Daoy (cell line): ENCODE measurements around the gene INSR. TPM values are rescaled to one million over a fixed set of nuclear protein-coding genes. Genes with fewer than 3 reads are reported as not detected.
A peak's percentile ranks its signal among the peaks of the same experiment; 100 is the strongest.

Source experiments
- DNase-seq: peaks from one replicate; pipeline ENCODE4 v3.0.0-alpha.2; 2015; ENCODE audit warnings: low read depth
- total RNA-seq: library from RNA; depleted of rRNA; stranded (reverse); fragments of >200 nt; shearing (Covaris generic); gene quantifications from 2 replicates; pipeline ENCODE4 v1.2.3, GENCODE V29; 2014; rRNA removed

INSR gene
- total RNA-seq, 1 experiment from 2014 or later = 8.9 TPM

GRCh38 chr19:7098701-7099596 lies 195.3 kb downstream of the INSR start:
- peak; percentile 97 for DNase-seq

- DNase-seq = no peak
These were observed 196.1 kb downstream of the INSR start for GRCh38 chr19:7098096-7098495.

DNA sequence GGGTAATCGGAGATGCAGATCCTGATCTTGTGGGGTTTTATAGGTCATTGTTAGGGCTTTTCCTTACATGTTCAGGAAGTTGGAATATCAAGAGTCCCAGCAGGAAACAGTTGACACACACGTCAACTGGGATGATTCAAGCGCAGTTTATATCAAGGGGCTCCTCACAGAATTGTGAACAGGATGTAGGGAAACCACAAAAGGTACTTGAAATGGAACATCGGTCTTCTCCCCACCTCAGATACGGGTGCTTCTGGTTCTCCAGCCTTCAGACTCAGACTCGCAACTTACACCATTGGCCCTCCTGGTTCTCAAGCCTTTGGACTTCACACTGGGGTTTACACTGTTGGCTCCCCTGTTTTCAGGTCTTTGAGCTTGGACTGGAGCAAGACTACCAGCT lies 205.2 kb downstream of the INSR start:
- no peak for DNase-seq

- DNase-seq = no peak
These were observed 210.9 kb downstream of the INSR start for GRCh38 chr19:7083076-7083956.

DNA sequence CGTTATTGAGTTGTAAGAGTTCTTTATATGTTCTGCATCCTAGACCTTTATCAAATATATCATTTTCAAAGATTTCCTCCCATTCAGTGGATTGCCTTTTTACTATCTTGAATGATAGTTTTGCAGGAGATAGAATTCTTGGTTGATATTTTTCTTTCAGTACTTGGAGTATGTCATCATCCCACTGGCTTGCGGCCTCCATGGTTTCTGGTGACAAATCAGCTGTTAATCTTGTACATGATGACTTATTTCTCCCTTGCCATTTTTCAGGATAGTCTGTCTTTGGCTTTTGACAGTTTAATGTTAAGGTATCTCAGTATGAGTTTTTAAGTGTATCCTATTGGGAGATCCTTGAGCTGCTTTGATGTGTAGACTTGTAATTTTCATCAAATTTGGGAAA lies 216.2 kb downstream of the INSR start:
- DNase-seq = no peak

- no peak for DNase-seq
These were observed 218.1 kb downstream of the INSR start for GRCh38 chr19:7076151-7076550.

GRCh38 chr19:7074705-7075282 lies 219.4 kb downstream of the INSR start:
- no peak for DNase-seq

DNA sequence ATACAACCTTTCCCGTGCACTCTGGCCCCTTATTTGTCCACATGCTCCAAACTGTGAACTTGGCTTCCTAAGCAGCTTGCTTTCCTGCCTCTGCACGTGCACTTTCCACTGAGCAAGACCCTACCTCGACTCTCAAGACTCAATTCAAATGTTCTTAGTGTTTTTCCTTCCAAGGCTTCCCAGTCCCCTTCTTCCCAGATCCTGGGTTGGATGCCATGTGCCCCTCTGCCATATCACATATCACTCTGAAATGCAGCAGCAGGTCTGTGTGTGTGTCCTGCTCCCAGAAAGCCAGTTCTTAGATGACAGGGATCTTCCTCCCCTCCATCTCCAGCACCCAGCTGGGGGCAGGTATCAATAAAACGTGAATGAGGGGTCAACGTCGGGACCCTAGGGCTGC lies 221.7 kb downstream of the INSR start:
- no peak for DNase-seq

GRCh38 chr19:7069904-7070226 lies 224.3 kb downstream of the INSR start:
- no peak for DNase-seq

DNA sequence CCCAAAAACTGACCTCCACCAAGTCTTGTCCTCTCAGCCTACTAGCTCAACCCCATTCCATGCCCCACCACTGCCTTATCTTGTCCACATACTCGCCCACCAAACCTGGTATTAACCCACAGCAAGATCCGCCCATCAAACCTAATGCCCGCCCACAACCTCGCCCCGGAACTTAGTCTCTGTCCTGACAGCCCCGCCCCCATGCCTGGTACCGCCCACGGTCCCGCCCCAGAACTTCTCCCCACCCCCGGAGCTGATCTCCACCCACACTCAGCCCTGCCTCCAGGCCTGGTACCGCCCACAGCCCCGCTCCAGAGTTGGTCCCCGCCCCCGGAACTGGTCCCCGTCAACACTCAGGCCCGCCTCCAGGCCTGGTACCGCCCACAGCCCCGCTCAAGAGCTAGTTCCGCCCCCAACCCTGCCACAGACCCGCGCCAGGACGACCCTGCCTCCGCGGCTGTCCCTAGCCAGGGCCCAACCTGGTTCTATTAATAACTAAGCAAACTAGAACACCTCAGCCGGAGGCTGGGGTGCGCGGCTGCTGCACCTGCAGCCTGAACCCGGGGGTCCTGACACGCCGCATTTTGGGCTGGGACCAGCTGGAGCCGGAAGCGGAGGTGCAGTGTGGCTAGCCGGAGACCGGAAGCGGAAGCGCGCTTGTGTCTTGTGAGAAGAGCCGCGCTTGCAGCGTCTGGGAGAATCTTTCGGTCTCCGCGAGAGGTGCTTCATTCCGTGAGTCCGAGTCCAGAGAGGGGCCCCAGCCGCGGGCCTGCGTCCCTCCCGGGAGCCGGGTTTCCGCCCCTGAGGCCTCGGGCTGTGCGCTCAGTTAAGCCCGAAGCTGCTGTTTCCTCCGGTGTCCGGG lies 224.9 kb downstream of the INSR start, which contains the start of gene ZNF557:
Gene ZNF557 (plus strand): TSS at position 662 of the 862 bp plus-strand sequence. CDS start 5,372 bp downstream, outside the sequence.
- peak; percentile 99 for DNase-seq

- no peak for DNase-seq
These were observed 225.6 kb downstream of the INSR start for GRCh38 chr19:7068599-7068998.

DNA sequence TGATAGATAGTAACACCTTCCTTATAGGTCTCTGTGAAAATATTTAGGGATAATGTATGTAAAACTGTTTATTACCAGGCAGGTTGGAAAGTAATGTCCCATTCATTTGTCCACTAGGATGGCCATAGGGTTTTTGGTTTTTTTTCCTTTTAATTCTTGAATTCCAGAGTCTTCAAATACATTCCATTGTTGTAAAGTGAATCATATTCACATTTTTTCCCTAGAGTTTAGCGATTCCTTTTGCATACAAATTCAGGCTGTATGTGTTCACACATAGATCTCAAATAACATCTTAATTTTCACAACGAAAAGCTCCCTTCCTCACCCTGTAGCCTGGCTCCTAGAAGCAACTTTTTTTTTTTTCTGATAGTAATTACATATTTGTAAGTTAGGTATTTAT lies 226.5 kb downstream of the INSR start:
- DNase-seq = no peak

- DNase-seq = peak; percentile 63
These were observed 227.1 kb downstream of the INSR start for GRCh38 chr19:7067122-7067521.

- no peak for DNase-seq
These were observed 230.3 kb downstream of the INSR start for GRCh38 chr19:7063764-7064418.

- no peak for DNase-seq
These were observed 230.9 kb downstream of the INSR start for GRCh38 chr19:7063339-7063738.

Other genes starting within 250 kb of the INSR start
- not detected in 2 replicates for gene MBD3L2, start 245.1 kb downstream of the INSR start, total RNA-seq
- gene MBD3L3, start 235.7 kb downstream of the INSR start, total RNA-seq = not detected in 2 replicates
- gene ZNF557, start 224.7 kb downstream of the INSR start, total RNA-seq = 8.8 and 9.2 TPM in 2 replicates
- 38.8 and 53.5 TPM in 2 replicates for gene ARHGEF18, start 54.5 kb upstream of the INSR start, total RNA-seq
- 0.60 and 1.0 TPM in 2 replicates for gene PEX11G, start 194.6 kb upstream of the INSR start, total RNA-seq
- 16.9 and 37.6 TPM in 2 replicates for gene ZNF358, start 221.7 kb upstream of the INSR start, total RNA-seq
- gene MCOLN1, start 228.2 kb upstream of the INSR start, total RNA-seq = 1.6 and 3.6 TPM in 2 replicates
- gene PNPLA6, start 241.3 kb upstream of the INSR start, total RNA-seq = 40.5 and 51.0 TPM in 2 replicates